ENCODE measurements around the gene FNIP1.
"Not testable (repeated sequence)": the region's sequence is repeated elsewhere in the genome, so short reads cannot be mapped to it uniquely, and the experiment has no call there.

The FNIP1 gene

GRCh38 chr5:131622633-131623032 is 174.2 kb downstream of the FNIP1 start:
- no peak for TF ChIP-seq CTCF (IDR thresholded peaks at IDR 0.05; ENCODE audit: control insufficient read depth, extremely low read depth, insufficient read depth)
- H3K4me3 ChIP-seq (ENCODE audit: low read depth, low read length): no peak overlapping the region
- DNase-seq (ENCODE audit: low read depth): no peak

GRCh38 chr5:131621164-131621563 is 175.7 kb downstream of the FNIP1 start:
- not testable (repeated sequence) for DNase-seq (ENCODE audit: low read depth)

GRCh38 chr5:131619102-131619501 is 177.7 kb downstream of the FNIP1 start:
- no peak overlapping the region for H3K4me3 ChIP-seq (ENCODE audit: low read depth, low read length)
- no peak for DNase-seq (ENCODE audit: low read depth)
- no peak for TF ChIP-seq CTCF (IDR thresholded peaks at IDR 0.05; ENCODE audit: control insufficient read depth, extremely low read depth, insufficient read depth)

More at GRCh38 chr5:131621164-131621563, 175.7 kb downstream of the FNIP1 start:
- not testable (repeated sequence) for H3K4me3 ChIP-seq (ENCODE audit: low read depth, low read length)

DNA sequence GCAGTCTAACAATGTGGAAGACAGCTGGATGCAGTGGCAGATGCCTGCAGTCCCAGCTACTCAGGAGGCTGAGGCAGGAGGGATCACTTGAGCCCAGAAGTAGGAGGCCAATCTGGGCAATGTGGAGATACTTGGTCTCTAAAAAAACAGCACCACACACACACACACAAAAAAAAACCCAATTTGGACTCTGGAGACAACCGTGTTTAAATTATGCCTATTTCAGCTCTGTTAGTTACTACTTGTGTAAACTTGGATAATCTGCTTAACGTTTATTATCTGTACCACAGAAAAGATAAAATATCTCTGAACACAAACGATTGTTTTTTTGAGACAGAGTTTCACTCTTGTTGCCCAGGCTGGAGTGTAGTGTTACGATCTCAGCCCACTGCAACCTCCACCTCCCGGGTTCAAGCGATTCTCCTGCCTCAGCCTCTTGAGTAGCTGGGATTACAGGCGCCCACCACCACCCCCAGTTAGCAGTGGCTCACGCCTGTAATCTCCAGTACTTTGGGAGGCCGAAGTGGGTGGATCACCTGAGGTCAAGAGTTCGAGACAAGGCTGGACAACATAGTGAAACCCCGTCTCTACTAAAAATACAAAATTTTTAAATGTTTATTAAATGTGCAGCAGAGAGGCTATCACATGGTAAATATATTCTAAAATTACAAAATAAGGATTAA is 179.5 kb downstream of the FNIP1 start:
- DNase-seq (ENCODE audit: low read depth): no peak
- no peak for TF ChIP-seq CTCF (IDR thresholded peaks at IDR 0.05; ENCODE audit: control insufficient read depth, extremely low read depth, insufficient read depth)
- no peak overlapping the region for H3K4me3 ChIP-seq (ENCODE audit: low read depth, low read length)

DNA sequence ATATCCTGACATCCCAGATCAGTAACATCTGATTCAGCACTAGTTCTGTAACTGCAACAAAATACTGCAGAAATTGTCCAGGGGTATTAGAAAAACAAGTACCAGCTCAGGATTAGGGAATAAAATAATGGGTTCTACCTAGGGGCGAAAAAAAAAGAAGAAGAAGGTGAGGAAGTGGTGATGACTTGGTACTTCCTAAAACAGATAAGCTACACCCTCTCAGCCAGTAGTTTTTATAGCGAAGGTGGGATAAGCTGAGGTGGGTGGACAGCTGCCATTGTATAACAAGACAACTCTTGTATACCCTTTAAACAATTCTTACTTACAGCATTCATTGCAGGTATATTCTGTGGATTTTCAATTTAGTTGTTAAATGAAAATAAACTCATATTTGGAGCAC is 180.9 kb downstream of the FNIP1 start:
- no peak for TF ChIP-seq CTCF (IDR thresholded peaks at IDR 0.05; ENCODE audit: control insufficient read depth, extremely low read depth, insufficient read depth)
- no peak for DNase-seq (ENCODE audit: low read depth)

GRCh38 chr5:131613423-131613822 is 183.4 kb downstream of the FNIP1 start:
- TF ChIP-seq CTCF (IDR thresholded peaks at IDR 0.05; ENCODE audit: control insufficient read depth, extremely low read depth, insufficient read depth): no peak
- no peak overlapping the region for H3K4me3 ChIP-seq (ENCODE audit: low read depth, low read length)
- DNase-seq (ENCODE audit: low read depth): no peak

More for the DNA sequence above, 180.9 kb downstream of the FNIP1 start:
- H3K4me3 ChIP-seq (ENCODE audit: low read depth, low read length): no peak overlapping the region

DNA sequence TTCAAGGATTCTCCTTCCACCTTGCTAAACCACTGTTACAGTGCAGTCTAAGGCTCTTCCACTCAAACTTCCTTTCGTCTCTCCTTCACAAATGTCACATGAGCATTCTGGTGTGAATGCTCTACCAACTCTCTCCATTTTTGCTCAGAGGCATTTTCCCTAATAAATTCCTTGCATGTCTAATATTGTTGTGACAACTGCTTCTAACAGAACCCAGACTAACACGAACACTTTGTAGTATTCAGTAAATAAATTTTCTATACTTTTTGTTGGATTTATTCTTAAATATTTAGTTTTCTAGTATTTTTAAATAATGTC is 185.8 kb downstream of the FNIP1 start:
- no peak for TF ChIP-seq CTCF (IDR thresholded peaks at IDR 0.05; ENCODE audit: control insufficient read depth, extremely low read depth, insufficient read depth)
- DNase-seq (ENCODE audit: low read depth): no peak

More for the DNA sequence above, 185.8 kb downstream of the FNIP1 start:
- no peak overlapping the region for H3K4me3 ChIP-seq (ENCODE audit: low read depth, low read length)
